ENCODE data around the gene FAM136A.
"Not testable (repeated sequence)": the region's sequence is repeated elsewhere in the genome, so short reads cannot be mapped to it uniquely, and the experiment has no call there.

The FAM136A gene
- total RNA-seq, result 6.8 to 47.8 (median 34.1) reads per million in 18 experiments

DNA sequence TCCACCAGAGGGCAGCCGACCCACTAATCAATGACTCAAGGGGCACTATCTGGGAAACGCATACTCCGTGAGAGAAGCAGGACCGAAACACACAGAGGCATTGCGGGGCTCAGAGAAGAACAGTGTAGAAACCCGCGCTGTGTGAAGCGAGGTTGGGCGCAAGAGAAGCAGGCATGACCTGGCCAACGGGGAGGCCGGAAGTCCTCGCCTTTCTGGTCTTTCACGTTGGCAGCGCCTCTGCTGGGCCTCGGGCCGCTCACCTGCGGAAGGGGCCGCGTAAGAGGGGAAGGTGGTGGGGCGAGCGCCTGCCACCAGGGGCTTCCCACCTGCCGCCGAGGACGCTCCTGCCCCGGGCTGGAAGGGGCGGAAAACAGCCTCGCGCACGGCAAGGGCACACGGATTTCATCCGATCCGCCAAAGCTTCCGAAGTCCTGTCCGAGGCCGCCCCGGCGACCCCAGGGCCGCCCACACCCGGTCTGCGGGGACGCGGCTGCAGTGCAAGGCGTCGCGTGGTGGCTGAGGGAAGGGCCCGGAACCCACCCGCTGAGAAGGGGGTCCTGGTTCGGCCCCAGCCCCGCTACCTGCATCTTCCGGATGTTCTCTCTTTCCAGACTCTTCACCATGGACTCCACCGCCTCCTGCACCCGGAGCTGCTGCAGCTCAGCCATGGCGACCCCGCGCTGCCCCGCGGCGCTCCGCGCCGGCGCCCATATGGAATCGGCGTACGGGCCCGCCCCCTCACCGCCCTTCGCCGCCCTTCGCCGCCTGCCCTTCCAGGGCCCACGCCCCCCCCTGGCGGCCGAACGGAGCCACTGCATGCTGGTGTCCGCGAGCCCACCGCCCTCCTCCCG, at the start of gene FAM136A:
FAM136A (minus strand) TSS at position 724 of the 851 bp plus-strand sequence; CDS start at position 668, 56 bp downstream.
- DNase-seq, result peak; percentile 78 to 80

DNA sequence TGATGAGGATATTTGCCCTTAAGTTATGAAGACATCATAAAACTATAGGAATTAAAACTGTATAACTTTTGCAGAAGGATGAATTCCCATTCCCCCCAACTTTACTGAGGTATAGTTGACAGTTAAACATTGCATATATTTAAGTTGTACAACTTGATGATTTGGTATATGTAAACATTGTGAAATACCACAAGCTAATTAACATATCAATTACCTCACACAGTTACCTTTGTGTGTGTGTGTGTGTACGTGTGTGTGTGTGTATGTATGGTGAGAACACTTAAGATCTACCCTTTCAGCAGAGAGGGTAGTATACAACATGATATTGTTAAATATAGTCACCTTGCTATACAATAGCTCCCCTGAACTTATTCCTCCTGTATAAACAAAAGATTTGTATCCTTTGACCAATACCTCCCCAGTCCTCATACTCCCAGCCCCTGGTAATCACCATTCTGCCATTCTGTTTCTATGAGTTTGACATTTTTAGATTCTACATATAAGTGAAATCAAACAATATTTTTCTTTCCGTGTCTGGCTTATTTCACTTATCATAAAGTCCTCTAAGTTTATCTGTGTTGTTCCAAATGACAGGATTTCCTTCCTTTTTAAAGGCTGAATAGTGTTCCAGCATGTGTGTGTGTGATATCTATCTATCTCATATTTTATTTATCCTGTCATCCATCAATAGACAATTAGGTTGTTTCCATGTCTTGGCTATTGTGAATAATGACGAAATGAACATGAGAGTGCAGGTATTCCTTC, 48.2 kb upstream of the FAM136A start:
- DNase-seq, result no peak

DNA sequence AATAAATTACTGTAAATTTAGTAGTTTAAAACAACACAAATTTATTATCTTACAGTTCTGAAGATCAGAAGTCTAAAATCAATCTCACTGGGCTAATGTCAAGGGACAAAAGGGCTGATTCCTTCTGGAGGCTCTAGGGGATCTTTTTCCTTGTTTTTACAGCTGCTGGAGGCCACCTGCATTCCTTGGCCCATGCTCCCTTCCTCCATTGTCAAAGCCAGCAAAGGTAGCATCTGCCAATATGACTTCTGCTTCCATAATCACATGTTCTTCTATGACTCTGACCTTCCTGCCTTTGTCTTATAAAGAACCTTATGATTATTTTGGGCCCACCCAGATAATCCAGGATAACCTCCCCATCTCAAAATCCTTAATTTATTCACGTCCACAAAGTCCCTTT, 46.0 kb upstream of the FAM136A start:
- DNase-seq, result no peak

- DNase-seq, result no peak
Observed at GRCh38 chr2:70344195-70344594, 42.3 kb upstream of the FAM136A start.

DNA sequence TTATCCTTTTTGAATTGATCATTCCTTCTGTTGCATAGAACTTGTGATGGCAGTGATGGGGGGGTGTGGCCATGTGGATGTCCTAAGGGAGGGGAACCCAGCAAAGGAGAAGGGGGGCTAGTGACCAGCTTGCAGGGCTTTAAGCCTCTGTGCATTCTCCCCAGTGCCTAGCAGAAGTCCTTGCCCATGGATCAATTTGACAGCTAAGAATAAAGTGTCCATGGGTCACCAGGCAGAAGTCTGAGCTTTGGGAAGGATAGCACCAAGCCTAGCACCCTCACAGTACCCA, 39.6 kb upstream of the FAM136A start:
- DNase-seq, result no peak

GRCh38 chr2:70340761-70341476, 39.1 kb upstream of the FAM136A start:
- DNase-seq, result peak; percentile 51 to 56

- DNase-seq, result no peak
Observed at GRCh38 chr2:70340075-70340474, 38.2 kb upstream of the FAM136A start.

DNA sequence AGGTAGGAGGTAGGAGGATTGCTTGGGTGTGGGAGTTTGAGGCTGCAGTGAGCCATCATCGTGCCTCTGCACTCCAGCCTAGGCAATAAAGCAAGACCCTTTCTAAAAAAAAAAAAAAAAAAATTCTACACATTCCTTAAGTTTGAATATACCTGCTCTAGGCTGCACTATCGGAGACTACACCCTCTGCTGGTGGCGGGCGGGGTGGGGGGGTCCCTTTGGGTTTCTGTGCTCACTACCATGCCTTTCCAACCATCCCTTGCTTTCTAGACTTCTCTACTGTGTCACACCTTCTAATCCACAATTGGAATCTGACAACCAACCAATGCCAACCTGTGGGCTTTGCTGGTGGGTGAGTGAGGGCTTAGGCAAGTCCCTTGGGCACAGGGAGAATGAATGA, 34.7 kb upstream of the FAM136A start:
- no peak for DNase-seq

DNA sequence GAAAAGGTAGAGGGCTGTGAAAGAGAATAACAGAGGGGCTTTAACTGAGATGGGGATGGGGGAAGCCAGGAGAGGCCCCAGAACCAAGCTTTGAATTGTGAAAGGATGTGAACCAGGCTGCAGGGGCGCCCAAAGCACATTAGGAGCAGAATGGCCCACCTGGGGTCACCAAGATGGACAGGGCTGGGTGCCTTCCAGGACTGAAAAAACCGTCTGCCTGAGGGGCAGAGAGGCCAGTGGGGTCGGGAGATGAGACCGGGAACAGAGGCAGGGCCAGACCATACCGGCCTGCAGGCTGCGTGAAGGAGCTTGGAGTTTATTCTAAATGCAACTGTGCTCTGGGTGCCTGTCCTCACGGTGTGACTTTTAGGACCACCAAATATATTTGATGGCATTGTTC, 29.1 kb upstream of the FAM136A start:
- DNase-seq, result no peak

- DNase-seq, result no peak
Observed at GRCh38 chr2:70330476-70330875, 28.6 kb upstream of the FAM136A start.

DNA sequence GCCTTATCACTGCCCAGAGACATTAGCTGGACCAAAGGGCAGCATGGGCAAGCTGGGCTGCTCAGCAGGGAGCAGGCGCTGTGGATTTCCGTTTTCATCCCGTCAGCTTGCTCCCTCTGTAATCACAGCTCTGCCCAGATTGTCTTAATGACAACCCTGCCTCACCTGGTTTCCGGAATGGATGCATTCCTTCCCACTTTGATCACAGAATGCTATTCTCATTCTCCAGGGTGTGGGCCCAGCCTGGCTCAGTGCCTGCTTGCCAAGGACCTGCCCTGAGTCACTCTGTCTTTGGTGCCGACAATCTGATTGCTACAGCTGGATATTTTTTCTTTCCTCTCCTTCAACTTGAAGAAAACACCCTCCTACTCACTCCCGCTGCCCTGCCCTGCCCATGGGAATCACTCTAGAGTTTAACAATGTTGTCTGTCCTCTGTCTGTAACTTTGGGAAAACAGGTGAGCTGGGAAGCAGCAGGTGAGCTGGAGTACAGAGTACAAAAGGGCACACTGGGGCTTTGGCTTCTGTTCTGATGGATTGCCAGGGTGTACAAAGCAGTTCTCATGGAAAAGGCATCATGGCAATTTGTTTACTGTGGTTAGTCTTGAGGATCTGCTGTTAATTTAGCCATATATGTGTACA, 27.2 kb upstream of the FAM136A start:
- no peak for DNase-seq

DNA sequence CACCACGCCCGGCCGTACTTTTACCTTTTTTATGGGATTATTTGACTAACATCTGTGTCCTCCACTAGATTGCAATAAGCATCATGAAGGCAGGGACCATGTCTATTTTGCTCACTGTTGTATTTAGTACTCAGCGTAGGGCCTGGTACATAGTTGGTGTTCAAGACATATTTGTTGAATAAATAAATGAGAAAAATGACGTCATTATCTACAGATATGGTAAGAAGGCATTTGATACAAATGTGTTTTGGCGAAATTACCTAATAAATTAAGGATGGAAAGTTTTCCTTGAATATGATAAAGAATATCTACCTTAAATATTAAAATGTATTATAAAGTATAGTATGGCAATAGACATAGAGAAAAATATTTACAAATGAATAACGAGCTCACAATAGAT, 24.0 kb upstream of the FAM136A start:
- no peak for DNase-seq

- DNase-seq, result no peak
Observed at GRCh38 chr2:70322518-70322917, 20.7 kb upstream of the FAM136A start.

DNA sequence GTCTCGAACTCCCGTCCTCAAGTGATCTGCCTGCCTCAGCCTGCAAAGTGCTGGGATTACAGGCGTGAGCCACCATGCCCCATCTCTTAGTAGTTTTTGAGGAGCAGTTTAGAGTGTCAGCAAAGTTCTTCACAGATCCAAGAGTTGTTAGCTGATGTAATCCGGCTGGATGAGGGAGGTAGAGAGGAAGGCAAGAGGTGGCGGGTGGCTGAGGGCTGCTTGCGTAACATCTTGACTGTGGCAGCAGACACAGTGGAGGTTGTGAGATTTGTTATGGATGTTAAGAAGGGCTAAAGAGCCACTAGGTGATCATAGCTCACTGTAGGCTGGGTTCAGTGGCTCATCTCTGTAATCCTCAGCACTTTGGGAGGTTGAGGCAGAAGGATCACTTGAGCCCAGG, 19.5 kb upstream of the FAM136A start:
- no peak for DNase-seq

DNA sequence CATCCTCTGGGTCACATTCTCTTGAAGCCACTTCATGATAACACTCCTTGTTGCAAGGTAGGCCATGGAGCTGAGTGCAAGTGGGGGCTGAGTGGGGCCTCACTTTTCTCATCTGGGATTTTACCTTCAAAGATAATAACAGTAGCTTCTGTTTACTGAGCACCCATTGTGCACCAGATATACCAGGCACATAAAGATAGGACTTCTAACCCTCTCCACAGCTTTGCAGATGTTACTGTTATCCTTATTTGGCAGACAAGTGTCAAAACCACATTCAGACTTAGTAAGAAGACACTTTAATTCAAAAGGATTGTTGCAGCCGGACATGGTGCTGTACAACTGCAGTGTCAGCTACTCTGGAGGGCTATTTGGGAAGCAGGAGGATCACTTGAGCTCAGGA, 12.8 kb upstream of the FAM136A start:
- DNase-seq, result no peak

DNA sequence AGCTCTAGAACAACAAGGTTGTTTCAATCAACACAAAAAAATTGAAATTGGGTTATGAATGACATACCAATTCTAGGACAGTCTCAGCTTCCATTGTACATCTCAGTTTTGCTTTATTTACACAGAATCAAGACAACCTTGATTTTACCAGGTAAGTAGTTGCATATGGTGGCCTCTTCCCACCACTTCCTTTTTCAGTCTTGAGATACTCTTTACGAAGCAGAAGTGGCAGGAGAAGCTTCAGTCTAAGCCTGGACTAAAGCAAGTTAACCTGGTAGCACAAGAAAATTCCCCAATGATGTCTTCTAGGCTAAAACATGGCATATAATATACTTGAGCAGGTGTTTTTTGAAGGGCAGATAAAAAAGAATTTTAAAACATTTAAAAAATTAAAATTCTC, 10.7 kb upstream of the FAM136A start:
- DNase-seq, result no peak

DNA sequence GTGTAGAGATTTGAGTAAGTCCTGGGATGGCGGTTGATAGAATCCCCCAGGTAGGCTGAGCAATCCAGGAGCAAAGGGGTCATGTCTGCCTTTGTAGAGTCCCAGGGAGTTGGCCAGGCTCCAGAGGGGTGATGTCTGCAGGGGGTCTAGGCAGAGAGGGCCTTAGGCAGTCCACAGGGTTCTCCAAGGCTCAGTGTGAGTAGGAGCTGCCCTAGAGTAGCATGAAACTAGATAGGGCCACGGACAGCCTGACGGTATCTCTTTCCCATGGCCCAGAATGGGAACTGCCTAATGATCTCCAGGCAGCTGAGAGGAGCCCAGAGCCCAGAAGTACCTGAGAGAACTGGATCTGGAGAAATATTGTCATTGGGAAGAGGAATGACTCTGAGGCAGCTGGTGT, 9.0 kb upstream of the FAM136A start:
- DNase-seq, result no peak

DNA sequence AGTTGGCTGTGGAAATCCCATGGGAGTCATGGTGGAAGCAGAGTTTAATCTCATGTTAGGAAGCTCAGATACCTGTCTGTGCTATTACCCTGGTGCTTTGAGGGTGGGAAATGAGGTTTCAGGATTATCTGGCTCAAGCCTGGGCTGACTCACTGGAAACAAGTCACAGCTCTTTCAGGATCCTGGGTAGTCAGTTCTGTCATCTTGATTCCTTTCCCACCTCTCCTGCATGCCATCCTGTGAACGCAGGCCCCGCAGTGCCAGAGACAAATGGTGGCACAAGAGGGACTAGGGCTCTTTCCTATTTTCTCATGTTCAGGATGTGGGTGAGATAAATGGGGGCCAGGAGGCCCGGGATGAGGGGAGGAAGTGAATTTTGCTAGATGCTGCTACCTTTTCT, 3.7 kb upstream of the FAM136A start:
- no peak for DNase-seq

- no peak for DNase-seq
Observed at GRCh38 chr2:70304498-70304897, 2.6 kb upstream of the FAM136A start.

- DNase-seq, result no peak
Observed at GRCh38 chr2:70303186-70303585, 1.3 kb upstream of the FAM136A start.

DNA sequence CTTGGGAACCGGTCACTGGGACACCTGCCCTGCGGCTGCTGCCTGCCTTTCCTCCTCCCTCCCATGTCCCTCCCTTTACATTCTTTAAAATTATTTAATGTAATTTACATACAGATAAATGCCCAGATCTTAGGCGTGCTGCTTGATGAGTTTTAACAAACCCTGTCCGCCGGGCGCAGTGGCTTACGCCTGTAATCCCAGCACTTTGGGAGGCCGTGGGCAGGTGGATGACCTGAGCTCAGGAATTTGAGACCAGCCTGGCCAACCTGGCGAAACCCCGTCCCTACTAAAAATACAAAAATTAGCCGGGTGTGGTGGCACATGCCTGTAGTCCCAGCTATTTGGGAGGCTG, 304 bp upstream of the FAM136A start:
- DNase-seq, result not testable (repeated sequence)

GRCh38 chr2:70300771-70301343, 1.0 kb downstream of the FAM136A start:
- DNase-seq, result no peak

DNA sequence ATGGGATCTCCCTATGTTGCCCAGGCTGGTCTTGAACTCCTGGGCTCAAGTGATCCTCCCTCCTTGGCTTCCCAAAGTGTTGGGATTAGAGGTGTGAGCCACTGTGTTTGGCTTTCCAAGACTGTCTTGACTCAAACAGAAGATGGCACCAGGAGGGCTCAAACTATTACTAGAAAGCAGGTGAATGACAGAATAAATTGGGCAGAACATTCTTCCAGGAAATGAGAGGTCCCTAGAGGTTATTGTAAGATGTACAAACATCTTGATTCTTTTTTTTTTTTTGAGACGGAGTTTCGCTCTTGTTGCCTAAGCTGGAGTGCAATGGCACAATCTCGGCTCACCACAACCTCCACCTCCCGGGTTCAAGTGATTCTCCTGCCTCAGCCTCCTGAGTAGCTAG, 4.0 kb downstream of the FAM136A start:
- DNase-seq, result not testable (repeated sequence)
